ENCODE measurements around the gene LRPPRC.
A peak's percentile ranks its signal among the peaks of the same experiment; 100 is the strongest.
"Not testable (repeated sequence)": the region's sequence is repeated elsewhere in the genome, so short reads cannot be mapped to it uniquely, and the experiment has no call there.

The LRPPRC gene

DNA sequence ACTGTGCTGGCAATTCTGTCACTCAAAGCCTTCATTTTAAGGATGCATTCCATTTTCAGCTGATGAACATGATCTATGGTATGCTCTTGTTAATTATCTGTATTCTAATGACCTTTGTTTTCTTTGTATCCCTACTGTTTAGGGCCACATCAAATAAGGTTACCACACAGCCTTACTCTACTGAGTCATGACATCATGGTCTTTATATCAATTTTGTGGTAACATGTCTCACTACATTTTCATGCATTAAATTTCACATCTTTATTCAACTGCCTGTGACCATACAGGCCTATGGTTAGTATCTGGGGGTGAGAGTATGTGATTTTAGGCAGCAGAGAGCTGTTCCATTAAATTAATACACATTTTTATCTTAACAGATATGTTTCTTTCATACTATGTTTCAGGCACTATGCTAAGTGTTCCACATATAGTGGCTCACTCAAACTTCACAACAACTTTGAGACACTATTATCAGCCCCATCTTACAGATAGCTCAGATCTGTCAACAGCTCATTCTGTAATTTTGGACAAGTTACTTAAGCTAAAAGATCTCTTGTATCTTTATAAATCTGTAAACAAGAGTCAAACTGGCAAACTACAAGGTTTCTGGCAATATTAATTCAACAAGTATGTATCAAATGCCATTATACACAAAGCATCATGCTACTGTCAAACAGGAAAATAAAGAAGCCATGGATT, 18.0 kb downstream of the LRPPRC start:
- DNase-seq (ENCODE audit: low read depth) = no peak

- DNase-seq (ENCODE audit: low read depth) = no peak
Measured at GRCh38 chr2:43960921-43961320, 34.9 kb downstream of the LRPPRC start.

DNA sequence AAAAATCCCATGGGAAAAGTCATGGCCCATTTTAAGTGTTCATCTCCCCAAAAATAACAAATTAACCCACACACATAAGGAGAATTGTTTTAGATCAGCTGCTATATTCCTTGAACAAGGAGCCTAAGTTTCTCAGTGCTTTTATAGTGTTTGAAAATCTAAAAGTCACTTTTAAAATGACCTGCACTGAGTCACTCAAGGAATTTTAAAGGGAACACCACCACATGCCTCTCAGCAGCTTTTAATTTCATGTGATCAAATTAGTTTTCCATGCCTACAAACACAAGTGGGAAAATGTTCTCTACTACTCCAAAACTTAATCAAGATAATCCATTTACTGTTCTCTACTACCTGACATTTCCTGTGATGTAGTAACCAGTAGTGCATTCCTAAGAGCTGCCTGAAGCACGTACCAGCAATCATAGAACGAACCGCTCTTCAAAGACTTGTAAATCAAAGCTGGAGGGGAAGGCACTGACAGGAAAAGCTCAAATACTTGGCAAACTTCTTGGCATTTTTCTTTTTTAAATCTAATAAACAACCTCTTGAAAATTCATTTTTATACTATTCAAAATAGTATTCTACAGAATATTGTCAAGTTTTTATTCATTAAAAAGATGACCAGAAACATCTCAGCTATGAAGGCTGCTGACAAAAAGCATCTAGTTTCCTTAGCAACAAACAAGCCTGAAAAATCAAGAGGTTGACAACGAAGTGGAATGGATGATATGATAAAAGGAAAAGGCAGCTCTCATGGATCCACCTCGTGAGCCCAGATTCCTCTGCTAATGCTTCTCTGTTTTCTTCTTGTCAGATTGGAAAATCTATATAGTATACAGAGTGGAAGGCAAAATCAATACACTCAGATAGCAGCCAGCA, 37.2 kb downstream of the LRPPRC start:
- DNase-seq (ENCODE audit: low read depth) = no peak

DNA sequence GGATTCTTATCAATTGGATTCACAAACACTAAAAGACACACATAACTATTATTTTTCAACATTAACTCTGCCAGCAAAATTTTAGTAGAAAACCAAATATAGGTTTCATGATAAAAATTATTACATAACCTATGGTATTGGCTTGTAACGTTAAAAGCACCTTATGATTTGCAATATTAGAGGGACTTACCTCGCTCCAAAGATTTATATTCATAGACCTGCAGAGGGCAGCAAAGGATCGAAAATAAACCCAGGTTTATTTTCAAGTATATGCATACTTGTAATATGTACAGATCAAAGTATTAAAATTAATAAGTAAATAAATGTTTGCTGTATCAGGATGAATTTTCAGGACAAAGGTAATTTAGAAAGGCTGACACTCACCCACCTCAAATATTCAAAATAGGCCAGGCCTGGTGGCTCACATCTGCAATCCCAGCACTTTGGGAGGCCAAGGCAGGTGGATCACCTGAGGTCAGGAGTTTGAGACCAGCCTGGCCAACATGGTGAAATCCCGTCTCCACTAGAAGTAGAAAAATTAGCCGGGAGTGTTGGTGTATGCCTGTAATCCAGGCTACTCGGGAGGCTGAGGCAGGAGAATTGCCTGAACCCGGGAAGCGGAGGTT, 45.3 kb downstream of the LRPPRC start:
- peak; percentile 28 for DNase-seq (ENCODE audit: low read depth)

GRCh38 chr2:43948370-43948769, 47.4 kb downstream of the LRPPRC start:
- no peak for DNase-seq (ENCODE audit: low read depth)

DNA sequence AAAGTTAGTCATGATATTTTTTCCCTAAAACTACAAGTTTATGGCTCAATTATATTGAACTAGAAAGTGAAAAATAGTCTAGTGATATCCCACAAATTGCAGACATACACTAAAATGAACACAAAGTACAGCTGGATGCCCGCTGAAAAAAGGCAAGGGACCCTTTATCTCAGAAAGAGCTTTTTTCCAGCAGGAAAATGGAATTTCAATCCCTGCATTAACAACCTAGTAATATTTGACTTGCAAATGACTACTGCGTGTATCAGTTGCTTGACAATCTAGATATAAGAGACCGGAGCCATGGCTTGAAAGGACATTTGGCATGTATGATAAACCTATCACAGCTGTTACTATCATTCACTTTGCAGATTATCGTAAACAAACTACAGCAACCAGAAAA, 49.1 kb downstream of the LRPPRC start:
- no peak for DNase-seq (ENCODE audit: low read depth)

GRCh38 chr2:43945439-43945838, 50.4 kb downstream of the LRPPRC start:
- peak; percentile 3 for DNase-seq (ENCODE audit: low read depth)

DNA sequence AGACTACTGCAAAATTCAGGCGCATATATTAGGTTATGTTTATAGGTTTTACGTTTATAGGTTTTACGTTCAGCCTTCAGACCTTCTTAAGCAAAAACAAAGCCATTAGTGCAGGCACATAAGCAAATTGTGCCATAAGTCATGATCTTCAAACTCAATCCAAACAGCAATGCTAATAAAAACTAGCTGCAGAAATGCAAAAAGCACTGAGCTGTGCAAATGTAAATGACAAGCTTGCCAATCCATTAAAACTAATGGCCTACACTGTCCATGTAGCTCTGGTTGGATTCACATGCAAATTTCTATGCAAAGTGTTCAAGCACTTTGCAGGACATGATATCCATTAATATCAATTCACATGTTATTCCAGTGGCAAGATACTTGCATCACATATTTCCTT, 50.9 kb downstream of the LRPPRC start:
- DNase-seq (ENCODE audit: low read depth) = no peak

- DNase-seq (ENCODE audit: low read depth) = no peak
Measured at GRCh38 chr2:43943809-43944452, 51.9 kb downstream of the LRPPRC start.

DNA sequence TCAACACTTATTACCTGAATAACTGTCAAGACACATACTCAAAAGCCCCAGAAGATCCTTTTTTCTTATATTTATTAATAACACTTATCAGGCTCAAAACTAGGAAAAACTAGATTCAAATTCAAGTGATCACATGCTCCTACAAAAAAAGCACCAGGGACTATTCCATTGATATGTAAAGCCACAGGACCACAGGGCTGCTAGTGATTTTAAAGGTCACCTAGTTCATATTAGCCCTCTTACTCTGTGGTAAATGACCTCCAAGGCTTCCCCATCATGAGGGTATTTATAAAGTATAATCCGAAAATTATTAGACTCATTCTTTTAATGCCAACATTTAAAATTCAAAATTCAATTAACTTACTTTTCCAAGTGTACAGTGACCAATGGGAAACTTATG, 52.5 kb downstream of the LRPPRC start:
- no peak for DNase-seq (ENCODE audit: low read depth)

DNA sequence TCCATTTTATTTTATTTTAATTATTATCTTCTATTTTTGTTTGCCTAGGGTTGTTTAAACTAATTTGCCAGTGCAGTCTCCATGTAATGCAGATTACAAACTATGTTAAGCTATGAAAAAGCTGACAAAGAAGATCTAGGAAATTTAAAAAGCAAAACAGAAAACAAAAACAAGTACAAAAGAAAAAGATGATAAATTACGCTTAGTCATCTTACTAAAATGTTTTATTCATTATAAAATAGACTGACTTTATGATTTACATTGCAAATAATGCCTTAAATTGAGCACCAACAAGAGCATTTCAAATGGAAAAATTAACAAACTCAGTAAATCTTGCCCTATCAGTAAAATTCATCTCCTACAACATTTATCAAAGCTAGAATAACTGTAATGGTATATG, 52.9 kb downstream of the LRPPRC start:
- no peak for DNase-seq (ENCODE audit: low read depth)

DNA sequence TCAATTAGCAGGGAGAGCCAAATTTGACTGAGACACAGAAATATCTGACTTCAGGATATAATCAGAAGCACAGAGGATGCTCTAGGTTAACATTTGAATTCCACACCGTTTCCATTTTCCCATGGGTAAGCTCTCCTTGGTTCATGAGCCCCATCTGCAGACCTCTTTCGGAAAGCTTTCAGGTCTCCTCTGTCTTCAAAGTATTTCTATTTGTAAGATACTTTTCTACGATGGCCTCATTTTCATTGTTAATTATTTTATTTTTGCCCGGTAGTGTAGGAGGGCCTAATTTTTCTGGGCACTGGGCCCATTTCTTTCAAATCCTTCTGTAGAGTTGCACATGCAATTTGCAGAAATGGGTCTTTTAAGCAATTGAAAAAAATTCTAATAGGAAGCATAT, 53.8 kb downstream of the LRPPRC start:
- DNase-seq (ENCODE audit: low read depth) = peak; percentile 4

- DNase-seq (ENCODE audit: low read depth) = no peak
Measured at GRCh38 chr2:43941359-43941758, 54.4 kb downstream of the LRPPRC start.

DNA sequence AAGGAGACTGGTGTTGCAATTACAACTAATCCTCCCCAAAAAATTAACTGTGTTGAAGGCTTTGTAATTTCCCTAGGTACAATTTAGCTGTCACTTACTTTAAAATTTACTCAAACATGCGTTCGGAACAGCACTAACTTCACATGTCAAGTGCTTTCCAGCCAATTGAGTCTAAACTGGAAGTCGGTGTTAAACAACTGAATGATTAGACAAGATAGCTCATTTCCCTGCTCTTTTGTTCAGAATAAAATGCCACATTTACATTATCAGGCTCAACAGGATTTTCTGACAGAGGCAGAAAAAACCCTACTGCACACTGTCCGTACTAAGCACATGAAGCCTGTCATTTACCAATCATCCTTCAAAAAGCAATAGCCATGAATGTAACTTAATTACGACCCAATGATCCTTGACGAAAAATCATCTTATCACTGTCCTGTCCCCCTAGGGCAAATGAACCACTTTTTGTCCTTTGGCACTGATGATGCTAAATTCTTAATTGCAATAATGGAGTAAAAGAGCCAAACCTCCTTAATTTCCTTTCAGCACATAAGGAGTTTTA, 56.0 kb downstream of the LRPPRC start:
- DNase-seq (ENCODE audit: low read depth) = no peak

GRCh38 chr2:43937269-43937820, 58.4 kb downstream of the LRPPRC start:
- no peak for DNase-seq (ENCODE audit: low read depth)

GRCh38 chr2:43934567-43934966, 61.2 kb downstream of the LRPPRC start:
- DNase-seq (ENCODE audit: low read depth) = no peak

DNA sequence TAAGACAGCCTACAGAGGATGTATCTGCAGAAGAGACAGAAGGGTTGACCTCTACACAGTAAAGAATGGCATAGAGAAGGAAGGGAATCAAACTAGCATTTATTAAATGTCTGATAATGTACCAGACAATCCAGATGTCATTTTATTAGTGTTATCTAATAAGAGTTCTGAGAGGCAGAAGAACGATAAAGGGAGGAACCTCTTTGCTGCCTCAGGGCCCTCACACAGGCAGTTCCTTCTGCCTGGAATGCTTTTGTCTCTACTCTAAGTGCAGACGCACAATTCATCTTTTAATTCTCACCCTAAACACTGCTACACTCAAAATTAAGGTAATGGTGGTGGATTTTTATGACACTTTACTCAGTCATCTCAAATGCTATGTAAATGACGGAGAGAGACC, 64.5 kb downstream of the LRPPRC start:
- no peak for DNase-seq (ENCODE audit: low read depth)

- DNase-seq (ENCODE audit: low read depth) = no peak
Measured at GRCh38 chr2:43927442-43927841, 68.3 kb downstream of the LRPPRC start.

DNA sequence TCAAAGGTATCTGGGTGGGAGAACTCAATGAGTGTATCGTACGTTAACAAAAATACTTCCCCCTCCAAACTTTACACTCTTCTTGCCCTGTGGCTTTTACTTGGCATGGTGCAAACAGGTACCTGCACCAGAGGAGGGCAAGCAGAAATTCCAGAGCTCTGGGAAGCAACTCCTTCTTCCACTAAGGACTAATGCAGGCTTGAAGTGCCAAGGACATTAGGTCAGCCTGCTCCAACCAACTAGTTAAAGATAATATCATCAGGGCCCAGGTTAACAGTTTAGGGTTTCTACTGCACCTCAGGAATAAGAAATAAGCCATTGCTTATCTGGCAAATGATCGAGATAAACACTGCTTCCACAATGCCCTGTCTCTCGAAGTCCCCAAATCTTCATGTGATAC, 70.4 kb downstream of the LRPPRC start:
- no peak for DNase-seq (ENCODE audit: low read depth)

DNA sequence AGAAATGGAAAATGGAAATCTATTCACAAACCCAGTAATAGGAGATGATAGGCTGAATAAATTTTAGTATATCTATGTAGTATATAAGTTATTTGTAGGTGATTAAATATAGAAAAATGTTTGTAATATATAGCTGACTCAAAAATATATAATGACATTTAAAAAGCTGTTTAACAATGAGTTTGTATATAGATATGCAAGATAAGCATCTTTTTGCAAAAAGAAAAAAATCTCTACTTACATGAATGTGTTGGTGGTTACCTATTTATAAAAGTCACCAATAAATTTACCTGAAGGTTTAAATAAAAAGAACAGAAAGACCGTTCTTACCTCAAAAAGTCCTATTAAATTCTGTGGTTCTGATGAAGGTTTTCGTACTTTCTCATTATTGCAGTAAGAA, 71.3 kb downstream of the LRPPRC start:
- DNase-seq (ENCODE audit: low read depth) = no peak

GRCh38 chr2:43911136-43911790, 84.5 kb downstream of the LRPPRC start:
- DNase-seq (ENCODE audit: low read depth) = not testable (repeated sequence)
